Neural cell (in vitro differentiated cells): Measurements from ENCODE around the gene SSTR5. TPM values are rescaled to one million over a fixed set of nuclear protein-coding genes. Genes with fewer than 3 reads are reported as not detected.

Experiments
- H2AFZ ChIP-seq: fragments of 200-600, 300-800 bp; sonication (generic), shearing (Covaris generic); 2 replicates; pipeline ENCODE4 v1.6.0; 2014; ENCODE audit warnings: low read depth, mild to moderate bottlenecking, antibody characterized with exemption, low read length, moderate library complexity
- H3F3A ChIP-seq: fragments of 200-600 bp; shearing (Covaris generic); 2 replicates; pipeline ENCODE4 v1.6.1; 2016; ENCODE audit warnings: mild to moderate bottlenecking, moderate library complexity, mixed read lengths, antibody characterized with exemption, low read length; ENCODE audit not compliant: insufficient read depth, poor library complexity, severe bottlenecking
- H3K27ac ChIP-seq: fragments of 200-600, 300-800 bp; sonication (generic), shearing (Covaris generic); 2 replicates; pipeline ENCODE4 v1.5.1; 2014; ENCODE audit warnings: mild to moderate bottlenecking, low read length, moderate library complexity
- H3K27me3 ChIP-seq: fragments of 300-800, 200-600 bp; sonication (generic), shearing (Covaris generic); 2 replicates; pipeline ENCODE4 v1.6.0; 2014; ENCODE audit warnings: mild to moderate bottlenecking, low read depth, low read length, moderate library complexity; ENCODE audit not compliant: insufficient read depth
- H3K36me3 ChIP-seq: fragments of 300-800, 200-600 bp; sonication (generic), shearing (Covaris generic); 2 replicates; pipeline ENCODE4 v1.5.1; 2014; ENCODE audit warnings: mild to moderate bottlenecking, antibody characterized with exemption, low read length, moderate library complexity; ENCODE audit not compliant: insufficient read depth
- H3K4me2 ChIP-seq: fragments of 300-800, 200-600 bp; sonication (generic), shearing (Covaris generic); 2 replicates; pipeline ENCODE4 v1.6.0; 2014; ENCODE audit warnings: mild to moderate bottlenecking, low read length
- H3K4me3 ChIP-seq: fragments of 300-800, 200-600 bp; sonication (generic), shearing (Covaris generic); 2 replicates; pipeline ENCODE4 v1.5.1; 2014; ENCODE audit warnings: mild to moderate bottlenecking, low read length, moderate library complexity
- H3K79me2 ChIP-seq: fragments of 200-600 bp; shearing (Covaris generic); replicated peaks from 2 replicates; pipeline ENCODE4 v1.6.0; 2014; ENCODE audit warnings: mild to moderate bottlenecking, low read length, moderate library complexity; ENCODE audit not compliant: insufficient read depth
- H3K9ac ChIP-seq: fragments of 300-800, 200-600 bp; sonication (generic), shearing (Covaris generic); 2 replicates; pipeline ENCODE4 v1.6.1; 2016; ENCODE audit warnings: mild to moderate bottlenecking, low read length, mixed read lengths
- H3K9me2 ChIP-seq: fragments of 200-600 bp; shearing (Covaris generic); 2 replicates; pipeline ENCODE4 v1.6.1; 2016; ENCODE audit warnings: mild to moderate bottlenecking, low read length, mixed read lengths; ENCODE audit not compliant: insufficient read depth
- H3K9me3 ChIP-seq: fragments of 200-600, 300-800 bp; sonication (generic), shearing (Covaris generic); 2 replicates; pipeline ENCODE4 v1.6.1; 2016; ENCODE audit warnings: mild to moderate bottlenecking, mixed run types, low read length, moderate library complexity, mixed read lengths
- H4K20me1 ChIP-seq: fragments of 200-600 bp; shearing (Covaris generic); 2 replicates; pipeline ENCODE4 v1.6.1; 2016; ENCODE audit warnings: mild to moderate bottlenecking, mixed run types; ENCODE audit not compliant: insufficient read depth
- EP300 ChIP-seq: fragments of 450-650 bp; conservative IDR thresholded peaks from 2 replicates; pipeline ENCODE4 v1.6.1; 2014; ENCODE audit warnings: antibody characterized with exemption, mild to moderate bottlenecking, moderate library complexity; ENCODE audit not compliant: poor library complexity, severe bottlenecking
- EZH2 ChIP-seq: fragments of 200-600, 300-800 bp; shearing (Covaris generic), sonication (generic); IDR thresholded peaks from 2 replicates; pipeline ENCODE4 v1.6.1; 2014; ENCODE audit warnings: antibody characterized with exemption, low read length, borderline replicate concordance, mild to moderate bottlenecking; ENCODE audit not compliant: insufficient read depth, poor library complexity, severe bottlenecking
- MXI1 ChIP-seq: fragments of 450-650 bp; conservative IDR thresholded peaks from 2 replicates; pipeline ENCODE4 v1.6.1; 2014; ENCODE audit warnings: antibody characterized with exemption, mild to moderate bottlenecking; ENCODE audit not compliant: poor library complexity, severe bottlenecking
- POLR2AphosphoS5 ChIP-seq: IDR thresholded peaks from 2 replicates; pipeline ENCODE4 v1.6.1; 2012
- RAD21 ChIP-seq: fragments of 450-650 bp; conservative IDR thresholded peaks from 2 replicates; pipeline ENCODE4 v1.6.1; 2014; ENCODE audit warnings: antibody characterized with exemption, mild to moderate bottlenecking, moderate library complexity
- REST ChIP-seq: IDR thresholded peaks from 2 replicates; pipeline ENCODE4 v1.6.1; 2012; ENCODE audit warnings: borderline replicate concordance
- SMC3 ChIP-seq: fragments of 450-650 bp; conservative IDR thresholded peaks from 2 replicates; pipeline ENCODE4 v1.6.1; 2014; ENCODE audit warnings: antibody characterized with exemption, mild to moderate bottlenecking, moderate library complexity; ENCODE audit not compliant: poor library complexity
- TAF1 ChIP-seq: IDR thresholded peaks from 2 replicates; pipeline ENCODE4 v1.6.1; 2012; ENCODE audit warnings: low read depth
- polyA plus RNA-seq: library from polyadenylated mRNA; depleted of rRNA; stranded (reverse); fragments of >200 nt; gene quantifications from 2 replicates; pipeline ENCODE4 v1.2.3, GENCODE V29; 2014
- TF ChIP-seq, protein P1 (sequence below): fragments of 450-650 bp; IDR thresholded peaks from 2 replicates; pipeline ENCODE4 v1.5.1; 2014; ENCODE audit warnings: antibody characterized with exemption, mild to moderate bottlenecking, moderate library complexity; ENCODE audit not compliant: poor library complexity, severe bottlenecking

SSTR5 gene
- polyA plus RNA-seq, 1 donor from 2014 or later, result not detected

DNA sequence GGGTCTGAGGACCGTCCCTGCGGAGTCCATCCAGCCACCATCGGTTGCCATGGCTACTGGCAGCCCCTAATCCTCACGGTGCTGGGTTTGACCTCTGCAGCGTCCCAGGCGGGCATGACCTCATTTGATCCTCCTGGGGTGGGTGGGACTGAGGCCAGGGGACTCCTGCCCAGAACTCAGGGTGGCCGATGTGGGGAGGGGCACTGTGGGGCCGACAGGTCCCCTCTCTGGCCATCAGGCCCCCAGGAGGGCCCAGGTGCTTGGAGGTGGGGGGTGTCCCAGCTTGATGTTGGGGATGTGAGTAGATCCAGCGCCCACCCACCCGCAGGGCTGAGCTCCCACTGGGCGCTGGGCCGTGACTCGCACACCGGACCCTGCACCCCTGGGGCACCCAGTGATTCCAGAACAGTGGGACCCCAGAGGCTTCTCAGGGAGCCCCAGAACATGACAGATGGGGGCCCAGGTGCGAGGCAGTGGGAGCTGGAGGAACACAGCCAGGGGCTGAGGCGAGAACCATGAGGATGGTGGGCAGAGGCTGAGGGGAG is 1.6 kb upstream of the SSTR5 start:
- H3K9me3 ChIP-seq, result no peaks in the 10 kb centered on the region
- H3F3A ChIP-seq, result no peaks in the 10 kb centered on the region
- TF ChIP-seq SMC3 (no peak), REST (no peak), POLR2AphosphoS5 (no peak), RAD21 (no peak)
- TF ChIP-seq, protein P1, sequence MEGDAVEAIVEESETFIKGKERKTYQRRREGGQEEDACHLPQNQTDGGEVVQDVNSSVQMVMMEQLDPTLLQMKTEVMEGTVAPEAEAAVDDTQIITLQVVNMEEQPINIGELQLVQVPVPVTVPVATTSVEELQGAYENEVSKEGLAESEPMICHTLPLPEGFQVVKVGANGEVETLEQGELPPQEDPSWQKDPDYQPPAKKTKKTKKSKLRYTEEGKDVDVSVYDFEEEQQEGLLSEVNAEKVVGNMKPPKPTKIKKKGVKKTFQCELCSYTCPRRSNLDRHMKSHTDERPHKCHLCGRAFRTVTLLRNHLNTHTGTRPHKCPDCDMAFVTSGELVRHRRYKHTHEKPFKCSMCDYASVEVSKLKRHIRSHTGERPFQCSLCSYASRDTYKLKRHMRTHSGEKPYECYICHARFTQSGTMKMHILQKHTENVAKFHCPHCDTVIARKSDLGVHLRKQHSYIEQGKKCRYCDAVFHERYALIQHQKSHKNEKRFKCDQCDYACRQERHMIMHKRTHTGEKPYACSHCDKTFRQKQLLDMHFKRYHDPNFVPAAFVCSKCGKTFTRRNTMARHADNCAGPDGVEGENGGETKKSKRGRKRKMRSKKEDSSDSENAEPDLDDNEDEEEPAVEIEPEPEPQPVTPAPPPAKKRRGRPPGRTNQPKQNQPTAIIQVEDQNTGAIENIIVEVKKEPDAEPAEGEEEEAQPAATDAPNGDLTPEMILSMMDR, result no peak
- no peak overlapping the region for H2AFZ ChIP-seq
- H3K36me3 ChIP-seq, result no peaks in the 10 kb centered on the region
- H3K9me2 ChIP-seq, result no peaks in the 10 kb centered on the region
- H4K20me1 ChIP-seq, result no peaks in the 10 kb centered on the region
- no peak overlapping the region for H3K9ac ChIP-seq
- no peak overlapping the region for H3K27ac ChIP-seq
- H3K4me3 ChIP-seq, result no peak overlapping the region
- H3K79me2 ChIP-seq, result no peaks in the 10 kb centered on the region
- H3K4me2 ChIP-seq, result no peak overlapping the region
- peaks cover 20% of the 10 kb centered on the region for H3K27me3 ChIP-seq

DNA sequence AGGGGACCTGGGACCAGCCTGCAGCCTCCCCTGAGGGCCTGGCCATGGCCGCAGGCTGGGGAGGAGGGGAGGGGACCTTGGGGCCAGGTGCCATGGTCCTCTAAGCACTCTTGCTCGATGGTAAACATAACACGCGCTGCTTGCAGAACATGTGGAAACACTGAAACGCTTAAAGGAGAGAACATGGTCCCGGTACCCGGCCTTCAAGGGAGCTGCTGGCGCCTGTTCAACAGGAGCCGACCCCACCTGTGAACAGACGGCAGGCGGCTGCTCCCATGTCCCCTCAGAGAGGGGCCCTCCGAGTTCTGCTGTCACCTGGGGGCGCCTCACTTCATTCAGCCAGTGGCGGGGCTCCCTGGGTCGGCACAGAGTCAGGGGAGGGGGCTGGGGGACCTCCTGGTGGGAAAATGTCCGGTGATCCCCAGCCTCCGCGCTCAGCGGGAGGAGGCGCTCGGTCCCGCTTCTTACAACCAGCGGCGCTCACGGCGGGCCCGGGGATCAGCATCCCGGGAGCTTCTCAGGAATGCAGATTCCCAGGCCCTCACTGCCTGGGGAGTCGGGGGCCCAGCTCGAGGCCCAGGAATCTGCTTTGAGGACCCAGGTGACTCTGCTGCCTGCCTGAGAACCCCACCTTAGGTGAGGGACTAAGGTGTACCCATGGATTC is 854 bp upstream of the SSTR5 start:
- no peaks in the 10 kb centered on the region for H4K20me1 ChIP-seq
- no peak overlapping the region for H3K4me2 ChIP-seq
- H3K9me2 ChIP-seq, result no peaks in the 10 kb centered on the region
- H3K4me3 ChIP-seq, result no peak overlapping the region
- H3F3A ChIP-seq, result no peaks in the 10 kb centered on the region
- no peaks in the 10 kb centered on the region for H3K9me3 ChIP-seq
- no peak overlapping the region for H3K27ac ChIP-seq
- no peak overlapping the region for H2AFZ ChIP-seq
- H3K27me3 ChIP-seq, result peaks cover 20% of the 10 kb centered on the region
- no peak for TF ChIP-seq EP300
- no peak for TF ChIP-seq RAD21
- no peak for TF ChIP-seq REST
- TF ChIP-seq EZH2, result no peak
- no peak for TF ChIP-seq MXI1
- no peak for TF ChIP-seq TAF1
- TF ChIP-seq POLR2AphosphoS5, result no peak
- TF ChIP-seq, protein P1, result no peak
- no peak for TF ChIP-seq SMC3
- no peaks in the 10 kb centered on the region for H3K36me3 ChIP-seq
- no peaks in the 10 kb centered on the region for H3K79me2 ChIP-seq
- H3K9ac ChIP-seq, result no peak overlapping the region
